T-helper 1 cell treated with Interleukin-12 subunit alpha and Interleukin-12 subunit beta and Interleukin-4 antibody, amounts not matched to agents 30 ng/mL and 1 ng/mL, for 36 hours (primary cell): ENCODE data around the gene CNTN5. TPM values are rescaled to one million over a fixed set of nuclear protein-coding genes. Genes with fewer than 3 reads are reported as not detected.

Experiments used
- intact Hi-C: fragments of 100-400 bp; cut with micrococcal nuclease; formaldehyde crosslinking; loops from one replicate; pipeline ENCODE4 v1.15.1; 2024
- total RNA-seq: library from RNA; stranded (reverse); gene quantifications from 2 replicates; pipeline ENCODE4 v1.2.3, GENCODE V29; 2022

Gene CNTN5
- total RNA-seq, 1 donor from 2014 or later, result not detected

- intact Hi-C loops, result no loop called here
Observed at GRCh38 chr11:100066399-100066798, 1045.7 kb downstream of the CNTN5 start.

GRCh38 chr11:100068116-100068515 is 1047.4 kb downstream of the CNTN5 start:
- intact Hi-C loops, result no loop called here

GRCh38 chr11:100072131-100072530 is 1051.4 kb downstream of the CNTN5 start:
- intact Hi-C loops, result no loop called here

DNA sequence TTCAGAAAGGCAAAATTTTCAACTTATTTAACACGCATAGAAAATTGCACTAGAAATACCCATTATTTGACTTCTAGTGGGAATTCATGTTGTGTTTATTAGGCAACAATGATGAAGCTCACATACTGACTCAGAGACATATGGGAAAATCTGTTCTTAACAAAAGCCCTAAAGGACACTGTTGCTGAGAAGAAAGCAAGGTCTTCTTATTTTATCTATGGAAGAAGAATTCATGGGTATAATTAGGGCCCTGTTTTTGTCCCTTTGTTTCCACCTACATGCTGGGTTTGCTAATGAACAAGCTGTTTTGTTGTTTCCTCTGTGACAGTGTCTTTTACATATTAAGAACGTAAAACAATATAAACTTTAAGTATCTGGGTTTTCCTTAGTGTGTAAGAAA is 1059.6 kb downstream of the CNTN5 start:
- intact Hi-C loops, result no loop called here

- intact Hi-C loops, result no loop called here
Observed at GRCh38 chr11:100080821-100081220, 1060.1 kb downstream of the CNTN5 start.

DNA sequence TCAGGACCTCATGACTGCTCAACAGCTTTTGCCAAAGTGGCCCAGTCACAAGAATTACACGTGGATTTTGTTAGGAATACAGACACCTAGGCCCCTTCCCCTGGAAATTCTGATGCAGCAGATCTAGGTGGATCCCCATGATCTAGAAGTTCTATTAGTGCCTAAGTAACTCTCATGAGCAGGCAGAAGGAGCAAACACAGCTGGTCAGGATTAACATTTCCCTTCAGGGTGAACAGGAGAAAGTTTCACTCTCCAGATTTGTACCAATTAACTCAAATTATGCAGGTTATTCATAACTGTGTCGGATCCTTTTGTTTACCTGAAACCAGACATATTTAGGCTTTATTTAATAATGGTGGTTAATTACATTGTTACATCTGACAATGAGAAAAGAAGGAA is 1072.9 kb downstream of the CNTN5 start:
- intact Hi-C loops, result loop anchor here (2.0 kb wide), 1 partner anchor 15 kb away; no protein-coding TSS in a partner anchor

- intact Hi-C loops, result loop anchor here (2.0 kb wide), 1 partner anchor 15 kb away; no protein-coding TSS in a partner anchor
Observed at GRCh38 chr11:100094121-100094865, 1073.5 kb downstream of the CNTN5 start.

GRCh38 chr11:100095809-100096208 is 1075.1 kb downstream of the CNTN5 start:
- intact Hi-C loops, result loop anchor here (2.0 kb wide), 1 partner anchor 17 kb away; no protein-coding TSS in a partner anchor

DNA sequence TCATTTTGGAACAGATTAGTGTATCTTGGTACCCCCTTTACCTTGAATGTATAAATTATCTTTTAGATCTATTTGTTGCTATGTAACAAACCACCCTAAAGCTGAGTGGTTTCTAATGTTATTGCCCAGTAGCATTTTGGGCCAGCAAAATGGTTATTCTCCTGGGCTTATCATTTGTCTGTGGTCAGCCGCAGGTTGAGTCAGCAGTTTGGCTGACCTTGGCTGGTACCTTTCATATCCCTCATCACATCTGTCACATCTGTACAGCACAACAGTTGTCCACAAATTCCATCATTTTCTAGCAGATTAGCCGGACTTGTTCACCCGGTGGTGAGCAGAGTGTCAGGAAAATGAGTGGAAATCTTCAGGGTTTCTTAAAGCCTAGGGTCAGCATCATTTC is 1077.8 kb downstream of the CNTN5 start:
- intact Hi-C loops, result no loop called here

DNA sequence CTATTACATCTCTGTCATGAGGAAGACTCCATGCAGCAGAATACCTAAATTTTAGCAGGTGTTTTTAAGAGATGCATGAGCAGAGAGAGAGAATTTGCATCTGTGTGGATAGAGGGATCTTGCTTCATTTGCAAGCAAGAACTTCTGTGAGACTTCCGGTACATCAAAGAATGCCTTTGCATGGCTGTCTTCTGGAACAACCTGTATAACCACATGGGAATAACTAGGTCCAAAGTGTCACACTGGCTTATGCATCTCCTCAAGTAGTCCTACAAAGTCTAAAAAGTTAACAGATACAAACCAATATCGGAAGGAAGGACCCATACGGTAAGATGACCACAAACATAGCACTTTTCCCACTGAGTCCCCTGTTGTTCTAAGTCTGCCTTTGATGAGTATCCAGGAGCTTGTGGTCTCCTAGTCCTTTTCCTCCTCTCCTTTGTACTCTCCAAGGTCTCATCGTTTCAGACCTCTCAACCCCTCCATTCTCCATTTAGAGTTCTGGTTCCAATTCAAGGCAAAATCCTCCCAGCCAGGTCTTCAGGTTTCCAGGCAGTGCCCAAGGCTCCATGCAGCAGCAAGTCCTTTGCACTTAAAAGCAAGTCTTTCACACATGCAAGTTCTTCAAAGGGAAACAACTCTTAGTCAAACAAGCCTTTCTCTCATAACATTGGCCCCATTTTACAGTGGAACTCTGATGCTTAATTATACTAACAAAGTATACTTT is 1084.7 kb downstream of the CNTN5 start:
- intact Hi-C loops, result no loop called here

- intact Hi-C loops, result no loop called here
Observed at GRCh38 chr11:100105982-100106358, 1085.2 kb downstream of the CNTN5 start.

DNA sequence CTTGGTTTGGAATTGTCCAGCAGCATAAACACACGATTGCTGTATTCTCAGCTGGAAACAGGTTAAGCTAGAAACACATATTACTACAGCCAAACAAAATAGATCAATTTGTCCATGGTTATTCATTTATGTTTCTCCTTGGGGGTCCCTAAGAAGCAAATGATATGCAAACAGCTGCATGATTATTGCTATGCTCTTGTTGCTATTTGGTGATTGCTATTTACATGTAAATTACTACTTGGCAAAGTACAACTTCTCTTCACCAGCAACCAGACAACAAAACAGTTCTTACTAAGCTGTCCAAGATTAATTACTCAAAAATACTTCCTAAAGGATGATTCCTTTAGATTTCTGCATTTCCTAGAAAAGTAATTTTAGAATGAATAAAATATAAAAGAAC is 1098.4 kb downstream of the CNTN5 start:
- intact Hi-C loops, result no loop called here

DNA sequence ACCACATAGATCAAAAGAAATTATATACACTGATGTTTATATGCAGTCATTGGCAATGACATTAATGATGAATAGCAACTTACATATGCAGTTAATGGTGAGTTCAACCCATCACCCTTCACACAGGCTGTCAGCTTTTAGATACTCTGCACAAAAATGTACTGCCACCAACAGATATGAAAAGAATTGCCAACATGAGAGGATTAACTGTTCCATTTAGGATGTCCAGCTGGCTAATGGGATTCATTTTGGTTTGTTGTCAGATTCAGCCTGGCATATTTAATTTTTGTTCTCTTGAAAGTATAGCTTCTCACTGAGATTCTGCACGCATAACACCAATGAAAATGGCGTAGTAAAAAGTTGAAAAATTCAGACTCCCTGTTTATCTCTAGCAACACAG is 1112.4 kb downstream of the CNTN5 start:
- intact Hi-C loops, result no loop called here

GRCh38 chr11:100141201-100141600 is 1120.5 kb downstream of the CNTN5 start:
- intact Hi-C loops, result no loop called here

- intact Hi-C loops, result no loop called here
Observed at GRCh38 chr11:100151944-100152343, 1131.2 kb downstream of the CNTN5 start.

- intact Hi-C loops, result no loop called here
Observed at GRCh38 chr11:100152766-100153165, 1132.0 kb downstream of the CNTN5 start.

DNA sequence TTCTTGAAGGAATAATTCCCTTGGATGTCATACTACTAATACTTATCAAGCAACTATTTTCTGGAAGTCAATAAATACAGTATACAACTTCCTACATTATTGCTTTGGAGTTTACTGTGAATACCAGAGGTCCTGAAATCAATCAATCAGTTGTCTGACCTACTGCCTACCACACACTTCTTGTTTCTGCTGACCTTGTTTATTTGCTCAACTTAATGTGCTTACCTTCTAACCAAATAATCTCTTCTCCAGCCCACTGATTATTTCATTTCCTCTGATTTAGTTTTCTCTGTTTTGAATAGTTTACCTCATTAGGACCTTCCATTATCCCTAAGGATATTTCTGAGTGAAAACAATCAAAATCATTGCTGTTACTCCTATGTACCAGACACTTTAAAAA is 1142.7 kb downstream of the CNTN5 start:
- intact Hi-C loops, result no loop called here

DNA sequence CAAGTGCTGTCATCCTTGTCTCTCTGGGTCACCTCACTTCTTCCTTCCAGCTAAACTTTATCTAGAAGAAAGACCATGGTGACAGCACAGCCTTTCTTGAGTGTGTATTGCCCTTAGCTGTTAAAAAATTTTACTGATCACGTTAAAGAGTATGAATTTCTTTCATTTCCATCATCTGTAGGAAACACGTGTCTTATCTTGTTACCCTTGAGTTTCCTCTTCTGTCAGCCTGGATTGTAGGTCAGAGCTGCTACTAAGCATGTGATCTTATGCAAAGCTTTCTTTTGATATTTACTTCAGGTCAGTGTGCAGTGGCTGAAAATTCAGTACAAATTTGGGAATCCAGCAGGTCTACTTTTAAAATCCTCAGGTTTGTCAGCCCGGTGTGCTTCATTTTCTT is 1154.1 kb downstream of the CNTN5 start:
- intact Hi-C loops, result no loop called here

- intact Hi-C loops, result no loop called here
Observed at GRCh38 chr11:100176456-100176855, 1155.7 kb downstream of the CNTN5 start.

GRCh38 chr11:100177651-100178050 is 1156.9 kb downstream of the CNTN5 start:
- intact Hi-C loops, result no loop called here

DNA sequence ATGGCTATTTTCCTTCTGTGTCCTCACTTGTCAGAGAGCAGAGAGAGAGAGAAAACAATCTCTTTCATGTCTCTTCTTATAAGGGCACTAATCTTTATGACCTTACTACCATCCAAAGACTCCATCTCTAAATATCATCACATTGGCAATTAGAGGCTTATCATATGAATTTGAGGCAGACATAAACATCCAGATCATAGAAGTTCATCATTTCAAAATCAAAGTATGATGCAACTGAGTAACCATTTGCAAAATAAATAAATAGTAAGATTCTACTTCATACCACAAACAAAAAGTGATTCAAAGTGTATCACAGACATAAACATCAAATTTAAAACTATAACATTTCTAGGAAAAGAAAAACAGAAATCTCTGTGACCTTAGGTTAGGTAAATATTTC is 1161.6 kb downstream of the CNTN5 start:
- intact Hi-C loops, result no loop called here

- intact Hi-C loops, result no loop called here
Observed at GRCh38 chr11:100182927-100183326, 1162.2 kb downstream of the CNTN5 start.

DNA sequence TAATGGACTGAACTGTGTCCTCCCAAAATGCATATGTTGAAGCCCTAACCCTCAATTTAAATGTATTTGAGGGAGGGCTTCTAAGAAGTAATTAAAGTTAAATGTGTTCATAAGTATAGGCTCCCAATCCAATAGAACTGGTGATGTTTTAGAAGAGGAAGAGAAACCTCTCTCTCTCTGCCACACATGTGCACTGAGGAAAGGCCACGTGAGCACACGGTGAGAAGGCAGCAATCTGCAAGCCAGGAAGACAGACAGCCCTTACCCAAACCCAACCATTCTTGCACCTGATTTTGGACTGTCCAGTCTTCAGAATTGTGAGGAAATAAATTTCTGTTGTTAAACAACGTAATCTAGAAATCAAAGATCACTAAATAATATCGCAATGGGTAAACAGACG is 1164.8 kb downstream of the CNTN5 start:
- intact Hi-C loops, result no loop called here
